ENCODE data around the gene KCTD21.

DNA sequence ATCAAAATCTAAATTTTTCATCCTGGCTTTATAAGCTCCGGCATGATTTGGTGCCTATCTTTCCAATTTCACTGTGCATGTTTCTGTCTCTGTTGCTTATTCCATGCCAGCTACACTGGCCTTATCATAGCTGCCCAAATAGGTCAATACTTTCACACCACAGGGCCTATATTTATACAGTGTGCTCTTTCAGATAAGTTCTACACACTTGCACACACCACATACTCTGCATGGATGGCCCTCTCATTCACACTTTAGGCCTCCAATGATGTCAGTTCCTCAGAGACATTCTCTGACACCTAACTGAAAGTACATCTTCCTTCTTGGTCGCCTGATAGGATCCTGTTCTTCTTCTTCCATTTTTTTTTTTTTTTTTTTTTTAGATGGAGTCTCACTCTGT lies 56.0 kb downstream of the KCTD21 start:
- TF ChIP-seq, protein P1, sequence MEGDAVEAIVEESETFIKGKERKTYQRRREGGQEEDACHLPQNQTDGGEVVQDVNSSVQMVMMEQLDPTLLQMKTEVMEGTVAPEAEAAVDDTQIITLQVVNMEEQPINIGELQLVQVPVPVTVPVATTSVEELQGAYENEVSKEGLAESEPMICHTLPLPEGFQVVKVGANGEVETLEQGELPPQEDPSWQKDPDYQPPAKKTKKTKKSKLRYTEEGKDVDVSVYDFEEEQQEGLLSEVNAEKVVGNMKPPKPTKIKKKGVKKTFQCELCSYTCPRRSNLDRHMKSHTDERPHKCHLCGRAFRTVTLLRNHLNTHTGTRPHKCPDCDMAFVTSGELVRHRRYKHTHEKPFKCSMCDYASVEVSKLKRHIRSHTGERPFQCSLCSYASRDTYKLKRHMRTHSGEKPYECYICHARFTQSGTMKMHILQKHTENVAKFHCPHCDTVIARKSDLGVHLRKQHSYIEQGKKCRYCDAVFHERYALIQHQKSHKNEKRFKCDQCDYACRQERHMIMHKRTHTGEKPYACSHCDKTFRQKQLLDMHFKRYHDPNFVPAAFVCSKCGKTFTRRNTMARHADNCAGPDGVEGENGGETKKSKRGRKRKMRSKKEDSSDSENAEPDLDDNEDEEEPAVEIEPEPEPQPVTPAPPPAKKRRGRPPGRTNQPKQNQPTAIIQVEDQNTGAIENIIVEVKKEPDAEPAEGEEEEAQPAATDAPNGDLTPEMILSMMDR (conservative IDR thresholded peaks at IDR 0.05): no peak
- TF ChIP-seq ZFX (IDR thresholded peaks at IDR 0.05): no peak
